IMR-90 (cell line): Measurements from ENCODE around the gene NIPAL4.

Experiments
- BHLHE40 ChIP-seq: fragments of 150-350 bp; IDR thresholded peaks from 2 replicates; pipeline ENCODE4 v1.6.1; 2016; ENCODE audit warnings: mild to moderate bottlenecking, low read depth, low read length
- TF ChIP-seq, protein P1 (sequence below): conservative IDR thresholded peaks from 2 replicates; pipeline ENCODE4 v1.5.1; 2012; ENCODE audit warnings: mild to moderate bottlenecking, low read depth, low read length, improper control_type of control experiment

DNA sequence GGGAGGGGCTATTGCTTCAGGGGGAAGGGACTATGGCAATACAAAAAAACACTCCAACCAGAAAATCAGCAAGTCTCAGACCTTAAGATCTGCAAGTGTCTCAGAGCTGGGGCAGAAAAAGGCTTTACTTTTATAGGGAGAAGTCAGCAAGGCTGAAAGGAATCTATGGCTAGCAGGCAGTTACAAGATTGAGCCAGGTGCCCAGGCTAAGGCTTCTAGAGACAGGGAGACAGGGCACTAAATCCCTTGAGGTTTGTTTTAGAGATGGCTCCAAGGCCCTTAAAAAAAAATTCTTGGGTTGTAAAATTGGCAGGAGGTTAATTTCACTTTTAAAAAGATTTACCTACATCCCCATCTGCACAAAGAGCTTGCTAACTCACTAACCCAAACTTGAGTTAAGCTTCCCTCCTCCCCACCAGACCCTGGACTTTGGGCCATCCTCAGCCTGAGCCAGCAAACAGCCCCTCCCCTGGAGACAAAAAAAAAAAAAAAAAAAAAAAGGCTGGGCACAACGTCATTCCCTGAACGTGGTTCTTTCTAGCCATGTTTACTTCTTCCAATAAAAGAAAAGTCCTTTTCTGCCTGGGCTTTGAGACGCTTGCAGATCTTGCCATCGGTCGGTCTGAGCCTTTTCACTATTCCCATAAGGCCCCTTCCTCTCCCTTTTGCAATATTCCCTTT, 17.9 kb downstream of the NIPAL4 start:
- TF ChIP-seq, protein P1, sequence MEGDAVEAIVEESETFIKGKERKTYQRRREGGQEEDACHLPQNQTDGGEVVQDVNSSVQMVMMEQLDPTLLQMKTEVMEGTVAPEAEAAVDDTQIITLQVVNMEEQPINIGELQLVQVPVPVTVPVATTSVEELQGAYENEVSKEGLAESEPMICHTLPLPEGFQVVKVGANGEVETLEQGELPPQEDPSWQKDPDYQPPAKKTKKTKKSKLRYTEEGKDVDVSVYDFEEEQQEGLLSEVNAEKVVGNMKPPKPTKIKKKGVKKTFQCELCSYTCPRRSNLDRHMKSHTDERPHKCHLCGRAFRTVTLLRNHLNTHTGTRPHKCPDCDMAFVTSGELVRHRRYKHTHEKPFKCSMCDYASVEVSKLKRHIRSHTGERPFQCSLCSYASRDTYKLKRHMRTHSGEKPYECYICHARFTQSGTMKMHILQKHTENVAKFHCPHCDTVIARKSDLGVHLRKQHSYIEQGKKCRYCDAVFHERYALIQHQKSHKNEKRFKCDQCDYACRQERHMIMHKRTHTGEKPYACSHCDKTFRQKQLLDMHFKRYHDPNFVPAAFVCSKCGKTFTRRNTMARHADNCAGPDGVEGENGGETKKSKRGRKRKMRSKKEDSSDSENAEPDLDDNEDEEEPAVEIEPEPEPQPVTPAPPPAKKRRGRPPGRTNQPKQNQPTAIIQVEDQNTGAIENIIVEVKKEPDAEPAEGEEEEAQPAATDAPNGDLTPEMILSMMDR, result no peak
- TF ChIP-seq BHLHE40, result no peak
